DND-41 (cell line): ENCODE data around the gene KCNH2.

ENCODE experiments used
- ATAC-seq: fragments of 200-7000 bp; cut with Tn5 transposase; 3 replicates; pipeline ENCODE4 v1.9.1; 2021; ENCODE audit warnings: low read depth; ENCODE audit not compliant: insufficient read depth
- DNase-seq: peaks from one replicate; pipeline ENCODE4 v3.0.0-alpha.2; 2020
- H2AFZ ChIP-seq: 2 replicates; pipeline ENCODE4 v1.6.0; 2012; ENCODE audit warnings: low read depth, low read length
- H3K27ac ChIP-seq: 2 replicates; pipeline ENCODE4 v1.5.1; 2012; ENCODE audit warnings: low read length, inconsistent platforms
- H3K27me3 ChIP-seq: fragments of 200-600 bp; sonication (generic); 2 replicates; pipeline ENCODE4 v1.6.0; 2012; ENCODE audit warnings: low read length, mild to moderate bottlenecking, inconsistent platforms; ENCODE audit not compliant: insufficient read depth, poor library complexity
- H3K36me3 ChIP-seq: 2 replicates; pipeline ENCODE4 v1.5.1; 2012; ENCODE audit warnings: low read length, inconsistent platforms; ENCODE audit not compliant: insufficient read depth
- H3K4me1 ChIP-seq: 2 replicates; pipeline ENCODE4 v1.5.1; 2012; ENCODE audit warnings: mild to moderate bottlenecking, low read length; ENCODE audit not compliant: insufficient read depth
- H3K4me2 ChIP-seq: 2 replicates; pipeline ENCODE4 v1.6.0; 2012; ENCODE audit warnings: mild to moderate bottlenecking, moderate library complexity, low read length, inconsistent platforms; ENCODE audit not compliant: insufficient read depth
- H3K4me3 ChIP-seq, 2 experiments: fragments of 200-600 bp in 1 of 2; shearing (Covaris generic) in 1 of 2; 2 replicates each; pipeline ENCODE4 v1.5.1; 2012 to 2016; ENCODE audit warnings: inconsistent platforms in 2 of 2, low read length in 2 of 2, mild to moderate bottlenecking in 2 of 2, low read depth in 1 of 2, moderate library complexity in 1 of 2
- H3K79me2 ChIP-seq: 2 replicates; pipeline ENCODE4 v1.6.0; 2012; ENCODE audit warnings: low read length, inconsistent platforms; ENCODE audit not compliant: insufficient read depth
- H3K9ac ChIP-seq: 2 replicates; pipeline ENCODE4 v1.6.0; 2012; ENCODE audit warnings: low read depth, mild to moderate bottlenecking, inconsistent platforms, low read length, moderate library complexity
- H3K9me3 ChIP-seq: 2 replicates; pipeline ENCODE4 v1.5.1; 2012; ENCODE audit warnings: low read length, moderate library complexity, mild to moderate bottlenecking, inconsistent platforms; ENCODE audit not compliant: insufficient read depth, severe bottlenecking
- H4K20me1 ChIP-seq: 2 replicates; pipeline ENCODE4 v1.6.0; 2012; ENCODE audit warnings: low read length; ENCODE audit not compliant: insufficient read depth
- EZH2 ChIP-seq: IDR thresholded peaks from 3 replicates; pipeline ENCODE4 v1.6.1; 2012; ENCODE audit warnings: borderline replicate concordance, low read depth, mild to moderate bottlenecking, moderate library complexity, low read length, inconsistent platforms; ENCODE audit not compliant: severe bottlenecking
- TF ChIP-seq, protein P1 (sequence below): IDR thresholded peaks from 2 replicates; pipeline ENCODE4 v1.5.1; 2012; ENCODE audit warnings: borderline replicate concordance, low read length, moderate library complexity, mild to moderate bottlenecking; ENCODE audit not compliant: poor library complexity, severe bottlenecking; ENCODE audit errors: extremely low read depth

Gene KCNH2

DNA sequence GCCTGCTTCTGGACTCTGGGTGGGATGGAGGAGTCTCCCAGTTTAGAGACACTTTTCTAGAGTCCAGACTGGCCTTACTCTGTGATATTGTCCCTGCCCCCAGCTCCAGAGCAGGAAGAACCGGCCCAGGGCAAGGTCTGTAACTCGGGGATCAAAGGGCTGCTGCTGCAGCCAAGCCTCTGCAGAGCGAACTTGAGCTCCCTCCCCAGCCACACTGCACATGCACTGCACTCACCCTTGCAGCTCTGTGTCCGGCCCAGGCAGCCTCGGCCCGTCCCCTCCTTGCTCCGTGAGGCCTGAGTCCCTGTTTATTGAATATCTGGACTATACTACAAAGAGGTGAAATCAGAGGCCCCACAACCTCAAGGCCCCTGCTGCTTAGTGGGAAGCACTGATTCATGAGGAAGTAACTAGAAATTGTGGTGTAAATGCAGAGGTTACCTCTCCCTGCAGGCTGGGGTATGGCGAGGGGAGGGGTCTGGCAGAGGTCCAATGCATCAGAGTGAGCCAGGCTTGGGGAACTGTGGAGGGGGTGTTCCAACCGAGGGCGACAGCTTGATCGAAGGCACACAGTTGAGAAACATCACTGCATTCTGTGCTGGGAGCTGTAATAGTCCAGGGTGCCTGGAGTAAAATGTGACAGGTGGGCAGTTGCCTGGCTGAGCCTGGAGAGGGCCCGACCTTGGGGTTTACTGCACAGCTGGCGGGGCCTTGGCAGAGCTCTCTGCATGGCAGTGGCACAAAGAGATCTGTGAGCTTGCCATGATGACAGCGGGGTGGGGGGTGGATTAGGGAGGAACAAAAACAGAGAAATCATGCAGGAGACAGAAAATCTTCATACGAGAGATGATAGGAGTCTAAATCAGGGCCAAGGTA, 76.7 kb downstream of the KCNH2 start:
- Histone ChIP-seq H4K20me1 (no peaks in the 10 kb centered on the region; the same call in 1 of the 2 replicates), H3K4me3 (no peak overlapping the region), H3K79me2 (no peaks in the 10 kb centered on the region), H3K27ac (no peak overlapping the region), H3K4me2 (no peak overlapping the region), H3K27me3 (peaks cover 26% of the 10 kb centered on the region), H2AFZ (no peak overlapping the region), H3K9ac (no peak overlapping the region), H3K9me3 (no peaks in the 10 kb centered on the region), H3K36me3 (no peaks in the 10 kb centered on the region), H3K4me1 (no peaks in the 10 kb centered on the region)
- ATAC-seq (no peak), DNase-seq (no peak)
- TF ChIP-seq EZH2: no peak
- TF ChIP-seq, protein P1, sequence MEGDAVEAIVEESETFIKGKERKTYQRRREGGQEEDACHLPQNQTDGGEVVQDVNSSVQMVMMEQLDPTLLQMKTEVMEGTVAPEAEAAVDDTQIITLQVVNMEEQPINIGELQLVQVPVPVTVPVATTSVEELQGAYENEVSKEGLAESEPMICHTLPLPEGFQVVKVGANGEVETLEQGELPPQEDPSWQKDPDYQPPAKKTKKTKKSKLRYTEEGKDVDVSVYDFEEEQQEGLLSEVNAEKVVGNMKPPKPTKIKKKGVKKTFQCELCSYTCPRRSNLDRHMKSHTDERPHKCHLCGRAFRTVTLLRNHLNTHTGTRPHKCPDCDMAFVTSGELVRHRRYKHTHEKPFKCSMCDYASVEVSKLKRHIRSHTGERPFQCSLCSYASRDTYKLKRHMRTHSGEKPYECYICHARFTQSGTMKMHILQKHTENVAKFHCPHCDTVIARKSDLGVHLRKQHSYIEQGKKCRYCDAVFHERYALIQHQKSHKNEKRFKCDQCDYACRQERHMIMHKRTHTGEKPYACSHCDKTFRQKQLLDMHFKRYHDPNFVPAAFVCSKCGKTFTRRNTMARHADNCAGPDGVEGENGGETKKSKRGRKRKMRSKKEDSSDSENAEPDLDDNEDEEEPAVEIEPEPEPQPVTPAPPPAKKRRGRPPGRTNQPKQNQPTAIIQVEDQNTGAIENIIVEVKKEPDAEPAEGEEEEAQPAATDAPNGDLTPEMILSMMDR: no peak

DNA sequence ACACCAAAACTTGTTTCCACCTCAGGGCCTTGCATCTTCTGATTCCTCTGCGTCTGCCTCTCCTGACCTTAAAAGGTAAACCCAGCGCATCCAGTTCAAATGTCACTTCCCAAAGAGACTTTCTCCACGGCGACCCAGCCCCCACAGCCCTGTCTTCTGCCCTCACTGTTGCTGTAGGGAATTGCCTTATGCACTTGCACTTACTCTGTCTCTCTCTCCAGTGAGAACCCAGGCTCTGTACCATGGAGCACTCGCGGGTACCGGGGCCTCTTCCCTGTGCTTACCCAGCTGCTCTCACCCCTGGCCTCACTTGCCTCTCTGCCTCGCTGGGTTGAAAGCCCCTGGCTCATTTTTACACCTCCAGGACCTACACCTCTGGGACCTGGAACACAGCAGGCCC, 77.4 kb downstream of the KCNH2 start:
- H3K36me3 ChIP-seq: no peaks in the 10 kb centered on the region
- H3K27me3 ChIP-seq: peaks cover 31% of the 10 kb centered on the region
- no peaks in the 10 kb centered on the region for H3K9me3 ChIP-seq
- H3K9ac ChIP-seq: no peak overlapping the region
- TF ChIP-seq, protein P1: no peak
- no peak for TF ChIP-seq EZH2
- no peak for ATAC-seq
- no peaks in the 10 kb centered on the region for H3K4me1 ChIP-seq
- no peaks in the 10 kb centered on the region for H3K79me2 ChIP-seq
- no peak overlapping the region for H3K4me3 ChIP-seq
- H3K27ac ChIP-seq: no peak overlapping the region
- no peak overlapping the region for H2AFZ ChIP-seq
- no peak overlapping the region for H3K4me2 ChIP-seq
- H4K20me1 ChIP-seq: no peaks in the 10 kb centered on the region
- no peak for DNase-seq

DNA sequence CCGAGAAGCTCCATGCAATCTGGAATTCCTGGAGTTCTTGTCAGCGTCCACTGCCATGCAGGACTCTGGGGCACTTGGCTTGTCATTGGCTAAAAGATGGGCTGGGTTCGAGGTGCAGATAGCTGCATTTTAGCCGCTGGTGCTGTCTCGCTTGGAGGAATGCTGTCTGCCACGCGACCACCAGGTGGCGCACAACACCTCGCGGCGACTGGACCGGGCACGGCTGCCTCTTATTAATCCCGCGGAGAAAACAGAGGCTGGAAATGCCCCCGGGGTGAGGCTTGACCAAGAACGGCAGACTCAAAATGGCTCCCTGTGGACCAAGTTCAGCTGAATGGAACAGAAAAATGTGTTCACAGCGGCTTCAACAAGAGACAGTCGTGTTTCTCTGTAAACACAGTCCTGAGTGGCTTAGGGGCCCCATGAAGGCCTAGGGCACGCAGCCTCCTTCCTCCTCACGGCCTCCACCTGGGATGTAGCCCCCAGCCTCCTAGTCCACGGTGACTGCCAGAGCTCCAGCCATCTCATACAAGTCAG, 79.6 kb downstream of the KCNH2 start:
- TF ChIP-seq, protein P1: peak; percentile 96
- no peak for TF ChIP-seq EZH2
- Histone ChIP-seq H3K27me3 (peaks cover 31% of the 10 kb centered on the region), H3K27ac (no peak overlapping the region), H3K9ac (no peak overlapping the region), H3K4me2 (no peak overlapping the region), H2AFZ (no peak overlapping the region), H4K20me1 (no peaks in the 10 kb centered on the region), H3K79me2 (no peaks in the 10 kb centered on the region), H3K36me3 (no peaks in the 10 kb centered on the region), H3K9me3 (no peaks in the 10 kb centered on the region), H3K4me3 (no peak overlapping the region), H3K4me1 (no peaks in the 10 kb centered on the region)
- DNase-seq (peak; percentile 75), ATAC-seq (peak; percentile 94)
